Type B pancreatic cell (in vitro differentiated cells): ENCODE data around the gene MED26. TPM values are rescaled to one million over a fixed set of nuclear protein-coding genes. Genes with fewer than 3 reads are reported as not detected.

Source experiments
- DNase-seq: peaks from one replicate; pipeline ENCODE4 v3.0.0; 2021; ENCODE audit warnings: mixed read lengths; ENCODE audit not compliant: unreplicated experiment; ENCODE audit errors: extremely low spot score
- H3K27ac Mint-ChIP-seq: 2 replicates; pipeline ENCODE4 v1.8.0; 2021; ENCODE audit warnings: mild to moderate bottlenecking, mixed read lengths
- H3K27me3 Mint-ChIP-seq: 2 replicates; pipeline ENCODE4 v1.8.0; 2021; ENCODE audit warnings: mixed read lengths
- H3K36me3 Mint-ChIP-seq: 2 replicates; pipeline ENCODE4 v1.8.0; 2021; ENCODE audit warnings: mixed read lengths
- H3K4me1 Mint-ChIP-seq: one replicate; pipeline ENCODE4 v1.8.0; 2021; ENCODE audit warnings: mixed read lengths; ENCODE audit not compliant: unreplicated experiment
- H3K4me3 Mint-ChIP-seq: 2 replicates; pipeline ENCODE4 v1.8.0; 2021; ENCODE audit warnings: mild to moderate bottlenecking, mixed read lengths
- H3K9me3 Mint-ChIP-seq: 2 replicates; pipeline ENCODE4 v1.8.0; 2021; ENCODE audit warnings: mixed read lengths
- CTCF ChIP-seq: fragments of 200-600 bp; sonication (generic); conservative IDR thresholded peaks from 2 replicates; pipeline ENCODE4 v1.5.0; 2021; ENCODE audit warnings: antibody characterized with exemption, mild to moderate bottlenecking
- total RNA-seq: library from RNA; stranded (reverse); gene quantifications from 2 replicates; pipeline ENCODE4 v1.2.1, GENCODE V29; 2021; ENCODE audit warnings: low replicate concordance

Gene MED26
- total RNA-seq, 1 donor from 2014 or later, result 12.5 TPM

- H3K27ac Mint-ChIP-seq, result peak overlapping the region; percentile 32
- DNase-seq, result no peak
- no peak overlapping the region for H3K4me3 Mint-ChIP-seq
- no peak for TF ChIP-seq CTCF
- H3K9me3 Mint-ChIP-seq, result no peaks in the 10 kb centered on the region
- H3K36me3 Mint-ChIP-seq, result no peaks in the 10 kb centered on the region
- no peaks in the 10 kb centered on the region for H3K27me3 Mint-ChIP-seq
- peaks cover 46% of the 10 kb centered on the region for H3K4me1 Mint-ChIP-seq
Observed at GRCh38 chr19:16623576-16623975, 4.4 kb downstream of the MED26 start.

GRCh38 chr19:16623066-16623465, 4.9 kb downstream of the MED26 start:
- H3K27me3 Mint-ChIP-seq, result no peaks in the 10 kb centered on the region
- no peaks in the 10 kb centered on the region for H3K36me3 Mint-ChIP-seq
- H3K9me3 Mint-ChIP-seq, result no peaks in the 10 kb centered on the region
- no peak for TF ChIP-seq CTCF
- DNase-seq, result no peak
- H3K4me3 Mint-ChIP-seq, result no peak overlapping the region
- peak overlapping the region; percentile 32 for H3K27ac Mint-ChIP-seq
- H3K4me1 Mint-ChIP-seq, result peaks cover 47% of the 10 kb centered on the region

GRCh38 chr19:16621165-16621800, 6.7 kb downstream of the MED26 start:
- peaks cover 43% of the 10 kb centered on the region for H3K4me1 Mint-ChIP-seq
- no peak for DNase-seq
- no peak for TF ChIP-seq CTCF
- no peaks in the 10 kb centered on the region for H3K9me3 Mint-ChIP-seq
- H3K36me3 Mint-ChIP-seq, result no peaks in the 10 kb centered on the region
- H3K4me3 Mint-ChIP-seq, result no peak overlapping the region
- peak overlapping the region; percentile 29 for H3K27ac Mint-ChIP-seq
- no peaks in the 10 kb centered on the region for H3K27me3 Mint-ChIP-seq

- Mint-ChIP-seq H3K9me3 (no peaks in the 10 kb centered on the region), H3K27me3 (no peaks in the 10 kb centered on the region), H3K27ac (no peak overlapping the region), H3K4me1 (peaks cover 38% of the 10 kb centered on the region), H3K36me3 (no peaks in the 10 kb centered on the region), H3K4me3 (no peak overlapping the region)
- no peak for DNase-seq
- no peak for TF ChIP-seq CTCF
Observed at GRCh38 chr19:16620584-16620983, 7.4 kb downstream of the MED26 start.

- Mint-ChIP-seq H3K27ac (no peak overlapping the region), H3K4me3 (no peak overlapping the region), H3K36me3 (no peaks in the 10 kb centered on the region), H3K27me3 (no peaks in the 10 kb centered on the region), H3K9me3 (no peaks in the 10 kb centered on the region), H3K4me1 (peaks cover 37% of the 10 kb centered on the region)
- no peak for TF ChIP-seq CTCF
- DNase-seq, result no peak
Observed at GRCh38 chr19:16620018-16620417, 8.0 kb downstream of the MED26 start.
